ENCODE measurements around the gene LCAT.

DNA sequence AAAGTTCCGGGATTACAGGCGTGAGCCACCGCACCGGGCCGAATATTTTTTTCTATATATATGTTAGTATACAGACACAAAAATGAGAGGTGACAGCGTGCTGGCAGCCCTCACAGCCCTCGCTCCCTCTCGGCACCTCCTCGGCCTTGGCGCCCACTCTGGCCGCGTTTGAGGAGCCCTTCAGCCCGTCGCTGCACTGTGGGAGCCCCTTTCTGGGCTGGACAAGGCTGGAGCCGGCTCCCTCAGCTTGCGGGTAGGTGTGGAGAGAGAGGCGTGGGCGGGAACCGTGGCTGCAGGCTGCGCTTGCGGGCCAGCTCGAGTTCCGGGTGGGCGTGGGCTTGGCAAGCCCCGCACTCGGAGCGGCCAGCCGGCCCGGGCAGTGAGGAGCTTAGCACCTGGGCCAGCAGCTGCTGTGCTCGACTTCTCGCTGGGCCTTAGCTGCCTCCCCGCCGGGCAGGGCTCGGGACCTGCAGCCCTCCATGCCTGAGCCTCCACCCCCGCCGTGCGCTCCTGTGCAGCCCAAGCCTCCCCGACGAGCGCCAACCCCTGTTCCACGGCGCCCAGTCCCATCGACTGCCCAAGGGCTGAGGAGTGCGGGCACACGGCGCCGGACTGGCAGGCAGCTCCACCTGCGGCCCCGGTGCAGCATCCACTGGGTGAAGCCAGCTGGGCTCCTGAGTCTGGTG is 38.2 kb upstream of the LCAT start:
- TF ChIP-seq, protein P1, sequence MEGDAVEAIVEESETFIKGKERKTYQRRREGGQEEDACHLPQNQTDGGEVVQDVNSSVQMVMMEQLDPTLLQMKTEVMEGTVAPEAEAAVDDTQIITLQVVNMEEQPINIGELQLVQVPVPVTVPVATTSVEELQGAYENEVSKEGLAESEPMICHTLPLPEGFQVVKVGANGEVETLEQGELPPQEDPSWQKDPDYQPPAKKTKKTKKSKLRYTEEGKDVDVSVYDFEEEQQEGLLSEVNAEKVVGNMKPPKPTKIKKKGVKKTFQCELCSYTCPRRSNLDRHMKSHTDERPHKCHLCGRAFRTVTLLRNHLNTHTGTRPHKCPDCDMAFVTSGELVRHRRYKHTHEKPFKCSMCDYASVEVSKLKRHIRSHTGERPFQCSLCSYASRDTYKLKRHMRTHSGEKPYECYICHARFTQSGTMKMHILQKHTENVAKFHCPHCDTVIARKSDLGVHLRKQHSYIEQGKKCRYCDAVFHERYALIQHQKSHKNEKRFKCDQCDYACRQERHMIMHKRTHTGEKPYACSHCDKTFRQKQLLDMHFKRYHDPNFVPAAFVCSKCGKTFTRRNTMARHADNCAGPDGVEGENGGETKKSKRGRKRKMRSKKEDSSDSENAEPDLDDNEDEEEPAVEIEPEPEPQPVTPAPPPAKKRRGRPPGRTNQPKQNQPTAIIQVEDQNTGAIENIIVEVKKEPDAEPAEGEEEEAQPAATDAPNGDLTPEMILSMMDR (IDR thresholded peaks at IDR 0.05): no peak
- no peak for TF ChIP-seq POLR2AphosphoS5 (IDR thresholded peaks at IDR 0.05)

Data from stomach (tissue), 4 donors.